GM23248 (cell line): Measurements from ENCODE around the gene RSL1D1. TPM values are rescaled to one million over a fixed set of nuclear protein-coding genes. Genes with fewer than 3 reads are reported as not detected.

Source experiments
- DNase-seq: peaks from one replicate; pipeline ENCODE4 v3.0.0-alpha.2; 2015
- H2AFZ ChIP-seq: fragments of 200-600 bp; sonication (generic); 2 replicates; pipeline ENCODE4 v1.6.1; 2016; ENCODE audit warnings: antibody characterized with exemption
- H3F3A ChIP-seq: fragments of 200-600 bp; sonication (generic); 2 replicates; pipeline ENCODE4 v1.6.1; 2016; ENCODE audit warnings: mild to moderate bottlenecking, antibody characterized with exemption, mixed run types; ENCODE audit not compliant: insufficient read depth
- H3K27ac ChIP-seq: fragments of 200-600 bp; sonication (generic); 2 replicates; pipeline ENCODE4 v1.5.1; 2016; ENCODE audit warnings: mild to moderate bottlenecking
- H3K27me3 ChIP-seq: fragments of 200-600 bp; sonication (generic); replicated peaks from 2 replicates; pipeline ENCODE4 v1.6.1; 2016; ENCODE audit warnings: mild to moderate bottlenecking; ENCODE audit not compliant: insufficient read depth
- H3K36me3 ChIP-seq: fragments of 200-600 bp; sonication (generic); 2 replicates; pipeline ENCODE4 v1.6.1; 2016; ENCODE audit warnings: low read depth, mild to moderate bottlenecking
- H3K4me1 ChIP-seq: fragments of 200-600 bp; sonication (generic); 2 replicates; pipeline ENCODE4 v1.6.1; 2016; ENCODE audit warnings: mild to moderate bottlenecking; ENCODE audit not compliant: insufficient read depth
- H3K4me2 ChIP-seq: fragments of 200-600 bp; sonication (generic); one replicate; pipeline ENCODE4 v1.6.1; 2016; ENCODE audit warnings: mild to moderate bottlenecking; ENCODE audit not compliant: unreplicated experiment
- H3K4me3 ChIP-seq: fragments of 200-600 bp; sonication (generic); 2 replicates; pipeline ENCODE4 v1.5.1; 2016; ENCODE audit warnings: mild to moderate bottlenecking
- H3K79me2 ChIP-seq: fragments of 200-600 bp; sonication (generic); 2 replicates; pipeline ENCODE4 v1.6.1; 2016; ENCODE audit warnings: mild to moderate bottlenecking; ENCODE audit not compliant: insufficient read depth
- H3K9ac ChIP-seq: fragments of 200-600 bp; sonication (generic); 2 replicates; pipeline ENCODE4 v1.6.1; 2016; ENCODE audit warnings: mild to moderate bottlenecking
- H3K9me2 ChIP-seq: fragments of 200-600 bp; sonication (generic); 2 replicates; pipeline ENCODE4 v1.6.1; 2016; ENCODE audit warnings: mixed run types, mild to moderate bottlenecking, moderate library complexity; ENCODE audit not compliant: insufficient read depth
- H3K9me3 ChIP-seq: fragments of 200-600 bp; sonication (generic); one replicate; pipeline ENCODE4 v1.6.1; 2017; ENCODE audit warnings: low read depth
- H4K20me1 ChIP-seq: fragments of 200-600 bp; sonication (generic); 2 replicates; pipeline ENCODE4 v1.6.0; 2016; ENCODE audit not compliant: insufficient read depth
- EZH2 ChIP-seq: fragments of 200-600 bp; sonication (generic); IDR thresholded peaks from 2 replicates; pipeline ENCODE4 v1.6.1; 2018; ENCODE audit warnings: antibody characterized with exemption, mild to moderate bottlenecking; ENCODE audit not compliant: insufficient read depth, poor library complexity, severe bottlenecking
- EZH2phosphoT487 ChIP-seq: fragments of 200-600 bp; sonication (generic); IDR thresholded peaks from 2 replicates; pipeline ENCODE4 v1.6.1; 2018; ENCODE audit warnings: antibody characterized with exemption, moderate library complexity, mild to moderate bottlenecking, low read depth; ENCODE audit not compliant: insufficient read depth
- WGBS, 2 experiments: methylation state at CpG; one replicate each; pipeline ENCODE4 v1.1.6; 2015 to 2017; ENCODE audit warnings: low lambda C conversion rate in 2 of 2, low coverage in 1 of 2; ENCODE audit errors: missing lambda C conversion rate in 2 of 2; 5-methylcytosine and 5-hydroxymethylcytosine counted together
- in situ Hi-C: fragments of 300-500 bp; cut with MboI; formaldehyde crosslinking; loops from 2 replicates; pipeline ENCODE4 v1.15.0; 2020
- polyA plus RNA-seq: library from polyadenylated mRNA; unstranded; fragments of >200 nt; fragmentation: Nextera tagmentation; extraction: Ambion mirVana; gene quantifications from 2 replicates; pipeline ENCODE4 v1.2.1, GENCODE V29; 2016
- total RNA-seq: library from RNA; depleted of rRNA; stranded (reverse); fragments of >200 nt; shearing (Covaris generic); gene quantifications from 2 replicates; pipeline ENCODE4 v1.2.3, GENCODE V29; 2014

The RSL1D1 gene
- total and polyA plus RNA-seq, 2 experiments from 2014 or later = 150 to 274 TPM

DNA sequence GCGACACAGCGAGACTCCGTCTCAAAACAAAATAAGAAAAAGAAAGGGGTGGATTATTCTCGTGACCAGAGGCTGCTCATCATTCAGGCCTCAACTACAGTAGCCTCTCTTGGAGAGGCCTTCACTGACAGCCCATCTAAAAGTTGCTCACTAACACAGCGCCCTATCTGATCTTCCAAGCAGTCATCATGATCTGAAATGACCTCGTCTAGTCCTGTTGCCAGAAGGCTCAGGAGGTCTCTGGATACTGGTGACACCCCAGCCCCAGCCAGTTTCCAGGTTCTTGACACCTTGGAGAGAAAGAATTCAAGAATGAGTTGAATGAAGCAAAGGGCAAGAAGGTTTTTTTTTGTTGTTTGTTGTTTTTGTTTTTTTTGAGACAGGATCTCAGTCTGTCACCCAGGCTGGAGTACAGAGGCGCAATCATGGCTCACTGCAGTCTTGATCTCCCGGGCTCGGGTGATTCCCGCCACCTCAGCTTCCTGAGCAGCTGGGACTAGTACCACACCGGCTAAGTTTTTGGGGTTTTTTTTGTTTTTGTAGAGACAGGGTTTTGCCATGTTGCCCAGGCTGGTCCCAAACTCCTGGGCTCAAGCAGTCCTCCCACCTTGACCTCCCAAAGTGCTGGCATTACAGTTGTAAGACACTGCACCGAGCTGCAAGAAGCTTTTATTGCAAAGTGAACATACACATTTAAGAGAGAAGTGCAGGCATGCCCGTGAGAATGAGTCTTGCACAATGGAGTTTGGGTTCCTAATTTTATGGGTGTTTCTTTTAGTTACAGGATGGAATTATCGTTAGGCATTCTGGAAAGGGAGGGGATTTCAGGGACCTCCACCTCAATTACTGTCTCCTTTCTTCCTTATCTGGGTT lies 51.6 kb downstream of the RSL1D1 start:
- H3K79me2 ChIP-seq = peaks cover 43% of the 10 kb centered on the region
- in situ Hi-C loops = loop anchor here (25.0 kb wide), 1 partner anchor 387 kb away; no protein-coding TSS in a partner anchor
- TF ChIP-seq EZH2 (no peak), EZH2phosphoT487 (no peak)

DNA sequence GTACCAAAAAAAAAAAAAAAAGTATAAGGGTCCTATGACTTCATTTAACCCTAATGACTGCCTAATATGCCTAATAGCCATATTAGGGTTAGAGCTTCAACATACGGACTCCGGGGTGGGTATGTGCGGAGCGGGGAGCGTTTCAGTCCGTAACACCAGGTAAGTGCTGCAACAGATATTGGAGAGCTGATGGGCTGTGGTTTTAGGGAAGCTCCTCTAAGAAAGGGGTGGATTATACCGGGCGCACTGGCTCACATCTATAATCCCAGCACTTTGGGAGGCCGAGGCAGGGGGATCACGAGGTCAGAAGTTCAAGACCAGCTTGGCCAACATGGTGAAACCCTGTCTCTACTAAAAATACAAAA lies 52.3 kb downstream of the RSL1D1 start:
- H3K4me3 ChIP-seq = peak overlapping the region; percentile 82
- H3K27ac ChIP-seq = peak overlapping the region; percentile 97
- H3K4me1 ChIP-seq = peaks cover 54% of the 10 kb centered on the region

More for the DNA sequence above, 51.6 kb downstream of the RSL1D1 start:
- H3F3A ChIP-seq = peaks cover 49% of the 10 kb centered on the region
- H3K4me2 ChIP-seq = peak overlapping the region; percentile 91
- no peak for DNase-seq
- peaks cover 46% of the 10 kb centered on the region for H3K4me1 ChIP-seq
- H3K27me3 ChIP-seq = no peaks in the 10 kb centered on the region
- H3K4me3 ChIP-seq = no peak overlapping the region
- no peaks in the 10 kb centered on the region for H3K36me3 ChIP-seq
- no peaks in the 10 kb centered on the region for H3K9me3 ChIP-seq
- no peak overlapping the region for H2AFZ ChIP-seq
- H3K27ac ChIP-seq = no peak overlapping the region
- no peak overlapping the region for H3K9ac ChIP-seq
- H3K9me2 ChIP-seq = no peaks in the 10 kb centered on the region
- WGBS, 2 experiments = 89 to 90% methylated on average over 14 of the region's 14 CpGs
- H4K20me1 ChIP-seq = 0 out of 2 replicates have a peak, but pooled peaks cover under 1% of the 10 kb centered on the region

DNA sequence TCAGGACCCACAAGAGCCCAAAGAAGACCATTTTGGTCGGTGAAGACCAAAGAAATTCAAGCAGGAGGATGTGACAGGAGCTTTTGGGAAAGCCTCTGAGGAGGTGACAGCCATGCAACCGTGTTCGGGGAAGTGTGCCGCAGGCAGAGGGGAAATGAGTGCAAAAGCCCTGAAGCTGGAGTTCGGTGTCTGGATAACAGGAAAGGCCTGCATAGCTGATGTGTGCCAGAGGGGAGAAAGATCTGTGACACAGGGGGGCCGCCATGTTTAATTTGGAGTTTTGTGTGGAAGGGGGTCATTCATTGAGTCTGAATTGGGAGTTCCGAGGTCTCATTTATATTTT lies 53.4 kb downstream of the RSL1D1 start:
- Histone ChIP-seq H3K9me2 (no peaks in the 10 kb centered on the region; the same call in 1 of the 2 replicates), H3K4me2 (peak overlapping the region; percentile 91), H3K9me3 (no peaks in the 10 kb centered on the region), H3F3A (peaks cover 62% of the 10 kb centered on the region), H4K20me1 (0 out of 2 replicates have a peak, but pooled peaks cover 3% of the 10 kb centered on the region), H3K36me3 (no peaks in the 10 kb centered on the region; the same call in 1 of the 2 replicates), H3K27ac (peak overlapping the region; percentile 97), H3K4me1 (peaks cover 63% of the 10 kb centered on the region), H3K27me3 (no peaks in the 10 kb centered on the region), H3K79me2 (peaks cover 61% of the 10 kb centered on the region), H2AFZ (peak overlapping the region; percentile 81), H3K4me3 (peak overlapping the region; percentile 82), H3K9ac (peak overlapping the region; percentile 98)
- TF ChIP-seq EZH2phosphoT487 = no peak
- TF ChIP-seq EZH2 = no peak
- WGBS, 2 experiments = 2 to 3% methylated on average over 7 of the region's 7 CpGs
- in situ Hi-C loops = no loop called here
- DNase-seq = peak; percentile 49

More for the DNA sequence above, 52.3 kb downstream of the RSL1D1 start:
- Histone ChIP-seq H2AFZ (no peak overlapping the region), H3K79me2 (peaks cover 50% of the 10 kb centered on the region), H3K36me3 (no peaks in the 10 kb centered on the region), H3K4me2 (peak overlapping the region; percentile 91), H4K20me1 (0 out of 2 replicates have a peak, but pooled peaks cover 3% of the 10 kb centered on the region), H3K9ac (peak overlapping the region; percentile 98; the same call in 1 of the 2 replicates), H3F3A (peaks cover 56% of the 10 kb centered on the region), H3K9me2 (no peaks in the 10 kb centered on the region; the same call in 1 of the 2 replicates), H3K27me3 (no peaks in the 10 kb centered on the region), H3K9me3 (no peaks in the 10 kb centered on the region)
- DNase-seq = no peak
- no peak for TF ChIP-seq EZH2
- TF ChIP-seq EZH2phosphoT487 = no peak
- in situ Hi-C loops = no loop called here
- WGBS, 2 experiments = 92 to 95% methylated on average over 10 of the region's 10 CpGs

DNA sequence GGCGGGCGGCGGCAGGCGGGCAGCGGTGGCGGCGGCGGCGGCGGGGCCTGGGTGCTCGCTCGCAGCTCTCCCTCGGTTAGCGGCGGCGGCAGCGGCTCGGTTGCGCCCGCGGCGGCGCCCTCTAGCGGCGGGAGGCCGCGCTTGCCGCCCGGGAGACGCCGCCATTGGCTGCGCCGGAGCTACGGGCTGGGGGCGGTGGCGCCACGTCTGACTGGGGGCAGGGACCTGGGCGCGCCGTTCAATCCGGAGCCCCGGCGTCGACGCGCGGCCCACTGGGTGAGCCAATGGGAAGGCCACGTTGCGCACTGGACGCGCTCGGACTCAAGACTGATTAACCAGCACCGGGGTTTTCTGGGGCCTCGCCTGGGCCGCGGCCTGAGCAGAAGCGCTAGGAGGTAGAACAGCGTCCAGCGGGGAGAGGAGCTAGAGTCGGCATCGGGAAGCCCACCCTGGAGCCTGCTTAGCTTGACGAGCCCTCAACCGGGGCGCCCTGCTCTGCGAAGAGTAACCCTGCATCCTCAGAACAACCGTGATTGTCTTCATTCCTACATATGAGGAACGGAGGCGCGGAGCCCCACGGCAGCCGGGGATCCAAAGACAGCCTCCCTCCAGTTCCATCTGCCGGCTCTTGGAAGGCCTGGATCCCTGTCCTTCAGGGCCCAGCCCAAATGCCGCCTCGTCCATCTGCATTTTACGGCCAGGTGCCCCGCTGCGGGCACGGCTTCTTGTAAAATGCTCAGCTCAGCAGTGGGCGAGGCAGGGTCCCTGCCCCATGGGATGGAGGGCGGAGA lies 54.0 kb downstream of the RSL1D1 start, which contains the start of gene ZC3H7A:
ZC3H7A (minus strand) TSS at position 93 of the 791 bp plus-strand sequence. CDS start 14,904 bp downstream, outside the sequence.
- Histone ChIP-seq H3K4me2 (peak within 1 kb of the TSS; percentile 91), H3K36me3 (no peaks in the 10 kb centered on the region; the same call in 1 of the 2 replicates), H3K79me2 (peaks cover 67% of the 10 kb centered on the region), H3K9me2 (no peaks in the 10 kb centered on the region; the same call in 1 of the 2 replicates), H3K9ac (peak within 1 kb of the TSS; percentile 98), H3K9me3 (no peaks in the 10 kb centered on the region), H3K27me3 (no peaks in the 10 kb centered on the region), H4K20me1 (0 out of 2 replicates have a peak, but pooled peaks cover 5% of the 10 kb centered on the region), H3F3A (peaks cover 62% of the 10 kb centered on the region), H3K4me1 (peaks cover 63% of the 10 kb centered on the region), H3K4me3 (peak within 1 kb of the TSS; percentile 85), H3K27ac (peak within 1 kb of the TSS; percentile 97), H2AFZ (peak within 1 kb of the TSS; percentile 81)
- 0 to 1% methylated on average over 44 to 53 of the region's 80 CpGs for WGBS, 2 experiments
- TF ChIP-seq EZH2phosphoT487 (no peak), EZH2 (no peak)
- in situ Hi-C loops = no loop called here
- DNase-seq = peak; percentile 100
